GM18508 (cell line): ENCODE data around the gene PGLYRP4.

Experiments
- ATAC-seq: cut with Tn5 transposase; IDR thresholded peaks from one replicate; pipeline ENCODE4 v1.9.1; 2021; ENCODE audit warnings: moderate number of reproducible peaks; ENCODE audit not compliant: insufficient read depth, unreplicated experiment

PGLYRP4 gene

GRCh38 chr1:153379591-153379990 is 30.9 kb upstream of the PGLYRP4 start:
- no peak for ATAC-seq

GRCh38 chr1:153375511-153375910 is 26.9 kb upstream of the PGLYRP4 start, which contains the start of gene S100A12:
Gene S100A12 (minus strand): TSS chr1:153375621. CDS start chr1:153374592, 1,029 bp downstream.
- no peak for ATAC-seq

GRCh38 chr1:153374071-153374470 is 25.4 kb upstream of the PGLYRP4 start:
- ATAC-seq: no peak

DNA sequence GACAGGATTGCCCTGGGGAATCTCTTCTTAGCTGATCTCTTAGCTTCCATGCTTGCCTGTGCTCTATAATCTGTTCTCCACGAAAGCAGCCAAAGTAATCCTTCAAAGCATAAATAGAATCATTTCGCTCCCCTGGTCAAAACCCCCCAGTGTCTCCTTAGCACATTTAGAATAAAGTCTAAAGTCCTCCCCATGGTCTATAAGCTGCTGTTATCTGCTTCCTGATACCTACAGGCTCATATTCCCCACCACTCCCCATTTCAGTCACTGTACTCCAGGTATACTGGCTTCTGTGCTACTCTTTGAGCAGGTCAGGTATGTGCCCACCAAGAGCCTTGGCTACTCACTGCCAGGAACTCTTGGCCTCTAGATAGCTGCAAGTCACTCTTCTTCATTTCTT is 23.9 kb upstream of the PGLYRP4 start:
- ATAC-seq: no peak

- ATAC-seq: no peak
Measured at GRCh38 chr1:153371231-153371630, 22.6 kb upstream of the PGLYRP4 start.

DNA sequence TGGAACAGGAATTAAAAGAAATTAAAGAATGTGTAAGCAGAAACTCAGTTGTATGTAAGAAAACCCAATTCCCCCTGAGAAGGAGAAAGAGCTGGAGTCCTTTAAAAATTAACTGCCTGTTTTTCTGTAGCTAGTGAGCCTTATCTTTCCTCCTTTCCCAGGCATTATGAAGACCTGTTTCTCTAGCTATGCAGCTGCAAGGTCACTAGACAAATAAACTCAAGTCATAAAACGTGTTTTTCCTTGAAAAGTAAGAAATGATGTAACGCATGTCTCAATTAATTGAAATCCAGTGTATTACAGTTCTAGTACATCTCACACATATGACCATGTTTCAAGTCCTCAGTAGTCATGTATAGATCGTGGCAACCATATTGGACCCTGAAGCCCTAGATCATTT is 21.5 kb upstream of the PGLYRP4 start:
- no peak for ATAC-seq

GRCh38 chr1:153368495-153368894 is 19.9 kb upstream of the PGLYRP4 start:
- ATAC-seq: no peak

DNA sequence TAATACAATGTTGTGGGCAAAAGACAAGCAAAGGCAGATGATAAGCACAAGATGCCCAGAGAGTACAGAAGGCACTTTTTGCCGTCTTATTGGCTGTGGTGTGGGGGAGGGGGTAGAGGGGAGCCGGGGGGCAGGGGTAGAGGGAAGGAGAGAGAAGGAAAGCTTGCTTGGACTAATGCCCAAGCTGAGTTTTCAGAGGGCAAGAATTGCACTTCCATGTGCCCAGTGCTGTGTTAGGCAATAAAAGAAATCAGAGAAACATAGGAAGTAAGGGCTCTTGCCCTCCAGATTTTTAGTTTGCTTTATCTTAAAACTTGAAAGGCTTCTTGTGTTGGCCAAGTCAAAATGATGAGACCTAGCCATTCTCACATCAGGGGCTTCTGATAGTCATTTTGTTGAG is 18.4 kb upstream of the PGLYRP4 start:
- no peak for ATAC-seq

GRCh38 chr1:153366261-153366660 is 17.6 kb upstream of the PGLYRP4 start:
- no peak for ATAC-seq

DNA sequence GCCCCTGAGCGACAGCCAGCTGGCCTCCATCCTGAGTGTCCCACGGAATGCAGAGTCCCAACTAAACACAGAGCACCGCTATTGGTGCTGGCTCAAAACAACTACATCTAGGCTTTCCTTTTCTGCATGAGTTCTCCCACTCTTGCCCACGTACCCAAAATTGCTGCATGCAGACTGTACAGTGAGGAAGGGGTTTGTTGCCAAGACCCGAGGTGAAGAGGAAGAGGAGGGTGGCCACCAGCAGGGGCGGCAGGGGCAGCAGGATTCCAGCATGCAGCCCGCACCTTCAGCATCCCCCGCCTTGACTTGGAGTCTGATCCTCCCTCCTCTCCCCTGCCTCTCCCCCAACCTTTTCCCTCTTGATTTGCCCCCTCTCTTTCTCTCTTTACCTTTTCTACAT is 17.1 kb upstream of the PGLYRP4 start:
- no peak for ATAC-seq

- no peak for ATAC-seq
Measured at GRCh38 chr1:153364766-153365666, 16.4 kb upstream of the PGLYRP4 start.

DNA sequence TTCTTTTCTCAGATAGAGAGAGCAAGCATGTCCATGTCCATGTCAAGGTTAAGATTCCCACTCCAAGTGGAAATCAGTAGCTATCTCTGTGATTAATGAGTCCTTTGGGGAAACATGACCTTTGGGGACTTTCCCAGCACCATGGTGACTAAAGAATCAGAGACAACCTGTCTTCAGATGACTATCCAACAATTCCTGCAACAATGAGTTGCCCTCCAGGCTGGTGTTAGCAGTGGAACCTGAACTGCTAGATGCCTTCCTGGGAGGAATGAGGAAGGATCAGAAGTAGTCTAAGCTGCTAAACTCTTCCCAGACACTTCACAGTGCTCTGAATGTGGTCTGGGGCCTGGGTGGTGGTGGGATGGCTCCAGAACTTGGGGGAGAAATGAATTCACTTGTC is 15.5 kb upstream of the PGLYRP4 start:
- ATAC-seq: no peak

DNA sequence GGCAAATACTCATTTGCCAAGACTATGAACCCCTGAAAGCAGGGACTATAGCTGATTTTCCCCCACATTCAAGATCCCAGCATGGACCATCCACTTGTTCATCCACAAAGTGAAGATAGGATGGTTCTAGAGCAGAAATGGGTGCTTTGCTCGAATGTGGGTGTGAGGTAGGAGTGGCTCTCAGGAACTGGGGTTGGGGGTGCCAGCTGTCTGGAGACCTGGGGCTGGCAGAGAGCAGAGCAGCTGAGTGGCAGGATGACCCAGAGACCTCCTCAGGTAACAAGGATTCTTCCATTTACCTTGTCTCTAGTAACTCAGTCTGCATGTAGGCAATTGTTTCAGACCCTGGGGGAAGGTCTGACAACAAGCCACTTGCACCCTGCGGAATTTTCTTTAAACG is 15.0 kb upstream of the PGLYRP4 start:
- ATAC-seq: no peak

DNA sequence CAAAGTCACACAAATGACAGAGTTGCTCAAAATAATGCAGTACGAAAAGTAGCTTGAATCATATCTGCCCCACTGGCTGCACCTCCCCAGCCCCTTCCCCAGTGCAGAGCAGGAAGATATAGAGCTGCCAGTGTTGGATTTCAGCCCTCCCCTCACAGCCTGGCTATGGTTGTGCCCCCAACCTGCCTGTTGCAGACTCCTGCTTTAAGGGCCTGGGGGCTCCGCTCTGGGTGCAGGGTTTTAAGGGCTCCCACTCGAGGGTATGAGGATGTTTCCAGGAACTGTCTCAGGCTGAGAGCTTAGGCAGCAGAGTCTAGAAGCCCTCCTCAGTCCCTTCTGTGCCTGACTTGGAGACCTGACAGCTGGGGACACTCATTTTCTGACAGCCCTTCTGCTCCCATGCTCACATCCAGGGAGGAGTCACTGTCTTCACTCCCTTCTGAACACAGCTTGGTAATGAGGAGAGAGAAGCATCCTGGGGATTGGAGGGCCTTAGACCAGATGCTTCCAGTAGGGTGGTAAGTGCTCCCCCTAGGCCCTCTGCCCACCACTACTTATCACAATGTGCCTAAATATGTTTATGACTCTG is 13.6 kb upstream of the PGLYRP4 start:
- no peak for ATAC-seq

DNA sequence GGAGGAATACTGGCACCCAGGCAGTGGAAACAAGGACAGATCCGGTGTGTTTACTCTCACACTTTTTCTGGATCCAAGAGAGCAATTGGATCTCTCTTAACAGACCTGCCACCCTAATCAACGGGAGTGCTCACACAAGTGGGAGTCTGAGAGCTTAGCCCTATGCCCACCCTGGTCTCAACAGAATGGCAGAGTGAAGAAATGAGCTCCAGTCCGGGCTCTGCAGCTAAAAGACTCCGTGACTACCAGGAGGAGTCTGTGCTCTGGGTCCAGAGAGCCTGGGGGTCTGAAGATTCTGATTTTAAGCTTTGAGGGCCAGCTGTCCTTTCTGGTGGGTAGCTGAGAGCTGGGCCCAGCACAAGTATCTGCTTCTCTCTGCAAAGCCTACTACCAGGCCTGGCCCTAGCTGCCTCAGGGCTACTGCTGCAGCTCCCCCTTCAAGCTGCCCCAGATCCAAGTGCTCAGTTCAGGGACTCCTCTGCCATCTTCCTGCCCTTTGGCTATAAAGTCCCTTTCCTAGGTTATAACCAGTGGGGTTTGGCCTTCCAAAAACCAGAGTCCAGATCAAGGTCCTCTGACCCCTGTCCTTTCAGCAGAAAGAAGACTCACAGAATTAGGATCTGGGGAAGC is 13.0 kb upstream of the PGLYRP4 start:
- ATAC-seq: no peak

DNA sequence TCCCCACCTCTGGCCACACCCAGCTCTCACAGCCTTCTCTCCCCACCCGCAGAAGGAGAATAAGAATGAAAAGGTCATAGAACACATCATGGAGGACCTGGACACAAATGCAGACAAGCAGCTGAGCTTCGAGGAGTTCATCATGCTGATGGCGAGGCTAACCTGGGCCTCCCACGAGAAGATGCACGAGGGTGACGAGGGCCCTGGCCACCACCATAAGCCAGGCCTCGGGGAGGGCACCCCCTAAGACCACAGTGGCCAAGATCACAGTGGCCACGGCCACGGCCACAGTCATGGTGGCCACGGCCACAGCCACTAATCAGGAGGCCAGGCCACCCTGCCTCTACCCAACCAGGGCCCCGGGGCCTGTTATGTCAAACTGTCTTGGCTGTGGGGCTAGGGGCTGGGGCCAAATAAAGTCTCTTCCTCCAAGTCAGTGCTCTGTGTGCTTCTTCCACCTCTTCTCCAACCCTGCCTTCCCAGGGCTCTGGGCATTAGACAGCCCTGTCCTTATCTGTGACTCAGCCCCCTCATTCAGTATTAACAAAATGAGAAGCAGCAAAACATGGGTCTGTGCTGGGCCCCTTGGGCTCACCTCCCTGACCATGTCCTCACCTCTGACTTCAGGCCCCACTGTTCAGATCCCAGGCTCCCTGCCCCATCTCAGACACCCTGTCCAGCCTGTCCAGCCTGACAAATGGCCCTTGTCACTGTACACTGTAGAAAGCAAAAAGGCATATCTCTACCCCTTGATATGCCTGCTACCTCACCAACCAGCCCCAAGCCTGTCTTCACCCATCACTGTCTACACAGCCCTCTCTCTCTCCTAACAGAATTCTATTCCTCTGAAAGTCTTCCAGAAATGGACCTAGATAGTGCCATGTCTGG is 12.2 kb upstream of the PGLYRP4 start:
- ATAC-seq: no peak

GRCh38 chr1:153360190-153360589 is 11.5 kb upstream of the PGLYRP4 start:
- ATAC-seq: no peak

- no peak for ATAC-seq
Measured at GRCh38 chr1:153359241-153359640, 10.6 kb upstream of the PGLYRP4 start.

GRCh38 chr1:153358691-153358975 is 10.0 kb upstream of the PGLYRP4 start:
- ATAC-seq: no peak

- ATAC-seq: no peak
Measured at GRCh38 chr1:153357853-153358690, 9.4 kb upstream of the PGLYRP4 start, which contains the start of gene S100A9. Gene S100A9 (plus strand): TSS chr1:153357854. CDS start chr1:153358284, 430 bp downstream.
